ENCODE measurements around the gene DUOXA1.

Gene DUOXA1

GRCh38 chr15:45120081-45120972, 9.4 kb downstream of the DUOXA1 start:
- Histone ChIP-seq H3K27me3 (ENCODE audit: insufficient read depth, poor library complexity, severe bottlenecking) (peaks cover 36% of the 10 kb centered on the region), H3K27ac (replicated peaks) (no peak overlapping the region), H3K4me3 (replicated peaks; ENCODE audit: insufficient read depth, low read length) (no peak overlapping the region)
- no peak for DNase-seq (ENCODE audit: low read depth in 1 of 2, low spot score in 1 of 2)
- TF ChIP-seq CTCF (IDR thresholded peaks at IDR 0.05; ENCODE audit: insufficient read depth, low read length) (no peak), POLR2AphosphoS5 (IDR thresholded peaks at IDR 0.05; ENCODE audit: low read depth) (no peak), REST (IDR thresholded peaks at IDR 0.05; ENCODE audit: insufficient replicate concordance, low read depth) (no peak), SPI1 (IDR thresholded peaks at IDR 0.05; ENCODE audit: borderline replicate concordance, low read depth) (no peak), GABPA (IDR thresholded peaks at IDR 0.05; ENCODE audit: low read depth) (no peak)

GRCh38 chr15:45118996-45119395, 10.7 kb downstream of the DUOXA1 start:
- H3K27ac ChIP-seq (replicated peaks) = no peak overlapping the region
- DNase-seq (ENCODE audit: low read depth in 1 of 2, low spot score in 1 of 2) = no peak
- H3K4me3 ChIP-seq (replicated peaks; ENCODE audit: insufficient read depth, low read length) = no peak overlapping the region
- no peak for TF ChIP-seq REST (IDR thresholded peaks at IDR 0.05; ENCODE audit: insufficient replicate concordance, low read depth)
- TF ChIP-seq GABPA (IDR thresholded peaks at IDR 0.05; ENCODE audit: low read depth) = no peak
- TF ChIP-seq CTCF (IDR thresholded peaks at IDR 0.05; ENCODE audit: insufficient read depth, low read length) = no peak
- no peak for TF ChIP-seq POLR2AphosphoS5 (IDR thresholded peaks at IDR 0.05; ENCODE audit: low read depth)
- TF ChIP-seq SPI1 (IDR thresholded peaks at IDR 0.05; ENCODE audit: borderline replicate concordance, low read depth) = no peak
- peaks cover 44% of the 10 kb centered on the region for H3K27me3 ChIP-seq (ENCODE audit: insufficient read depth, poor library complexity, severe bottlenecking)

GRCh38 chr15:45118131-45118588, 11.5 kb downstream of the DUOXA1 start:
- TF ChIP-seq CTCF (IDR thresholded peaks at IDR 0.05; ENCODE audit: insufficient read depth, low read length) (peak; percentile 99), REST (IDR thresholded peaks at IDR 0.05; ENCODE audit: insufficient replicate concordance, low read depth) (no peak), POLR2AphosphoS5 (IDR thresholded peaks at IDR 0.05; ENCODE audit: low read depth) (no peak)
- Histone ChIP-seq H3K27ac (replicated peaks) (no peak overlapping the region), H3K4me3 (replicated peaks; ENCODE audit: insufficient read depth, low read length) (no peak overlapping the region), H3K27me3 (ENCODE audit: insufficient read depth, poor library complexity, severe bottlenecking) (peaks cover 53% of the 10 kb centered on the region)
- DNase-seq (ENCODE audit: low read depth in 1 of 2, low spot score in 1 of 2) = peak; percentile 52 to 87
